ENCODE results near the gene AANAT. TPM values are rescaled to one million over a fixed set of nuclear protein-coding genes. Genes with fewer than 3 reads are reported as not detected.

AANAT gene
- total and polyA plus RNA-seq, 3 donors from 2014 or later: 2.0 to 4.4 (median 4.3) TPM

DNA sequence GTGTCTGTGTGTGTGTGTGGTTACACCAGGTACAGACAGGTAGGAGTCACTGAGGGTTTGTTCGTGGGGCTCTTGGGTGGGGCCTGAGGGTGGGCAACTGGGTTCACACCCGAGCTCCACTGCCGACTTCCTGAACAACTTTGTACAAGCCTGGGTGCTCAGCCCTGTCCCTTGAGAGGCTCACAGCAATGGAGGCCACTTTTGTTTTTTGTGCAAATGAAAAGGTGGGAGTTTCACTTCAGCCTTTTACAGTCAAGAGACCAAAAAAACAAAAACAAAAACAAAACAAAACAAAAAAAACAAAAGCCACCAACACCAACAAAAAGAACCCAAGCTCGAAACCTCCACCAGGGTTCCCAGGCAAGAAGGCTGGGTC, 31.5 kb downstream of the AANAT start:
- Histone ChIP-seq H3K36me3 (ENCODE audit: low read depth, missing control alignments) (no peaks in the 10 kb centered on the region), H3K9me3 (no peaks in the 10 kb centered on the region), H3K4me1 (peaks cover 36% of the 10 kb centered on the region), H3K4me3 (no peak overlapping the region), H3K27ac (peak overlapping the region; percentile 80 to 90), H3K27me3 (no peaks in the 10 kb centered on the region)
- no peak for TF ChIP-seq CTCF (IDR thresholded peaks at IDR 0.05)
- no peak for TF ChIP-seq POLR2A (IDR thresholded peaks at IDR 0.05)
- 74 to 83% methylated on average over 4 of the region's 4 CpGs for WGBS, 2 donors
- intact Hi-C loops (cut with DNase I; ENCODE audit: low total_unique reads): no loop called here
- DNase-seq: no peak

GRCh38 chr17:76499267-76499667, 31.9 kb downstream of the AANAT start:
- no peaks in the 10 kb centered on the region for H3K27me3 ChIP-seq
- no peaks in the 10 kb centered on the region for H3K36me3 ChIP-seq (ENCODE audit: low read depth, missing control alignments)
- 85 to 88% methylated on average over 5 of the region's 5 CpGs for WGBS, 2 donors
- intact Hi-C loops (cut with DNase I; ENCODE audit: low total_unique reads): no loop called here
- no peak for TF ChIP-seq POLR2A (IDR thresholded peaks at IDR 0.05)
- no peak for TF ChIP-seq CTCF (IDR thresholded peaks at IDR 0.05)
- H3K27ac ChIP-seq: peak overlapping the region; percentile 80 to 90
- no peak for DNase-seq
- peaks cover 36% of the 10 kb centered on the region for H3K4me1 ChIP-seq
- no peaks in the 10 kb centered on the region for H3K9me3 ChIP-seq
- H3K4me3 ChIP-seq: peak overlapping the region in 1 of 2 donors; percentile 69

- TF ChIP-seq CTCF (IDR thresholded peaks at IDR 0.05): no peak
- no peak for TF ChIP-seq POLR2A (IDR thresholded peaks at IDR 0.05)
- H3K36me3 ChIP-seq (ENCODE audit: low read depth, missing control alignments): no peaks in the 10 kb centered on the region
- H3K27me3 ChIP-seq: no peaks in the 10 kb centered on the region
- DNase-seq: no peak
- peaks cover 36% of the 10 kb centered on the region for H3K4me1 ChIP-seq
- WGBS, 2 donors: 49 to 62% methylated on average over 16 to 17 of the region's 17 CpGs
- H3K9me3 ChIP-seq: no peaks in the 10 kb centered on the region
- H3K4me3 ChIP-seq: peak overlapping the region; percentile 62 to 69
- peak overlapping the region; percentile 80 to 90 for H3K27ac ChIP-seq
- intact Hi-C loops (cut with DNase I; ENCODE audit: low total_unique reads): no loop called here
Measured at GRCh38 chr17:76500074-76500746, 32.8 kb downstream of the AANAT start.

DNA sequence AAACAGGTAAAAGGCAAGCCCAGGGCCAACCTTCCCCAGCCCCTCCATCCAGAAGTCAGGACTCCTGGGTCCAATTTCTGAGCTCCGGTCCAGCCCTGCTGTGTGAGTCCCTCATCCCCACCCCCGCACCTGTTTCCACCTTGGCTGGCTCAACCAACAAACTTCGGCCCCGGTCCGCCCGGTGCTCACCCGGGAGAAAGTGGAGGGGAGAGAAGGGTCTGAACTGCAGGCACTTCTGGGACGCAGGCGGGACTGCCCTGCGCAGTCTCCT, 33.3 kb downstream of the AANAT start:
- 19 to 29% methylated on average over 10 of the region's 10 CpGs for WGBS, 2 donors
- Histone ChIP-seq H3K27me3 (no peaks in the 10 kb centered on the region), H3K4me1 (peaks cover 36% of the 10 kb centered on the region), H3K27ac (peak overlapping the region; percentile 80 to 90), H3K36me3 (ENCODE audit: low read depth, missing control alignments) (no peaks in the 10 kb centered on the region), H3K4me3 (peak overlapping the region; percentile 62 to 69), H3K9me3 (no peaks in the 10 kb centered on the region)
- no peak for DNase-seq
- no peak for TF ChIP-seq CTCF (IDR thresholded peaks at IDR 0.05)
- no peak for TF ChIP-seq POLR2A (IDR thresholded peaks at IDR 0.05)
- intact Hi-C loops (cut with DNase I; ENCODE audit: low total_unique reads): no loop called here
